Activated T-helper 9 cell treated with anti-CD3 and anti-CD28 coated beads, Interleukin-2, amount 50 U/mL, for 16 hours (primary cell): ENCODE data around the gene PRAC2.

Experiments used
- DNase-seq: peaks from one replicate; pipeline ENCODE4 v3.0.0-alpha.2; 2020; ENCODE audit warnings: low read depth

Gene PRAC2

DNA sequence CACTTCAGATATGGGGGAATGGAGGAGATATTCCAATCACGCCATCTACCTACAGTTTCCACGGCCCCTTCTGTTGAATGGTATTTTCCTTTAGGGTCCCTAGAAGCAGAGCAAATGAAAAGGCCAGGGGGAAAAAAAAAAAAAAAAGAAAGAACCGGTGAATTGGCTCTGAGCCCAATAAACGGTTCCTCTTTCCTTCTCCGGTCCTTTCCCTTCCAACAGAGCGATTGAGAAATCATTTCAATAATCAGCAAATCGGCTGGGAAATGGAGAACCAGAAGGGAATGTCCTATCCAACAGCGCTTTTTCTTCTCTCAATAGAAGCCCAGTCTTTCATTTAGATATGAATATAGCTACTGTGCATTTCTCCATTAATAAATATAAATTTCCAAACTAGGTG is 32.4 kb downstream of the PRAC2 start:
- DNase-seq, result no peak

DNA sequence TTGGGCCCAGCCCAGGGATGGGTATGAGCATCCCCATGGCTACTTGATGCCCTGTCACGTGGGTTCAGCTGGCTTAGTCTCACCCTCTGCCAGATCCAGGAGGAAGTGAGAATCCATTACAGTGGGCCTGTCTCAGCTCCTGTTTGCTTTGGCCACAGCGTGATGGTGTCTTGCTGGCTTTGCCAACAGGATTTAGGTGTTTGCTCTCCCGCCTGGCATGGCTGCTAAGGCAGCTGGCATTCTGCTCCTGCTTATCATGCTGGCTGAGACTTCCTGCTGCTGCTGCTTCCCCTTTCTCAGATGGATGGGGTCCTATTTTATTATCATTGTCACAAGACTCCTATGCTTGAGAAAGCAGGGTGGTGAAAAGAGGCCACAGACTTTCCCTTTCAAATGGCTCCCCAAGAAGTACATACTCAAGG is 33.9 kb downstream of the PRAC2 start:
- no peak for DNase-seq

DNA sequence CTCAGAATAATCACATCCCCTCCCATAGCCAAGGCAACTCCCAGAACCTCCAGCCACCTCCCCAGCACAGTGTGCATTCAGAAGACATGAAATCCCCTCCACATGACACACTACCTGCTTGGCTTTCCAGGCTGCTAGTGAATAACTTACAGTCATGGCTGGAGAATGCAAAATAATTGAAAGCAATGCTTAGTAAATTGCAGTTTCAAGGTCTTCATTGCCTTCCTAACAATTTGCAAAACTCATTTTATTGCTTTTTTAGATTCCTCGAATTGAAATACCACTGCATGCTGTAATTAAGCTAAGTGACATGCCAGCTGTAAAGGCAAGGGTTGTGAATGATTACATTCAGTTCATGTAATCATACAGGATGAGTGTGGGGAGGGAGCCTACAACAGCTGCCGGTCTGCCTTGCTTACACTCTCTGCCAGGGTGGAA is 34.6 kb downstream of the PRAC2 start:
- no peak for DNase-seq

DNA sequence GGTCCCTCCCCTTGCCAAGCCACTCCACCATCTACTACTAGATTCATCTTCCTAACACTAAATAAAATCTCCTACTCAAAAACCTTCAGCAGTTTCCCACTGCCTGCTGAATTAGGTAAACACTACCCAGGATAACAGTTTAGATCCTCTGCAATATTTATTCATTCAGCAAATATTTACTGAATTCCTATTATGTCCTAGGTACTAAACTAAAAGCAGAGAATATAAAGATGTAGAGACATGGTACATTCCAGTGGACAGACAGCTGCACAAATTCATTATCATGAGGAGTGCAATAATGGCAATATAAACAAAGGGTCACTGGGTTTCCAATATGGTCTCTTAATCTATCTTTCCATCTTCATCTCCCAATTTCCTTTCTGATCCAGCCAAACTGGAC is 36.3 kb downstream of the PRAC2 start:
- no peak for DNase-seq

DNA sequence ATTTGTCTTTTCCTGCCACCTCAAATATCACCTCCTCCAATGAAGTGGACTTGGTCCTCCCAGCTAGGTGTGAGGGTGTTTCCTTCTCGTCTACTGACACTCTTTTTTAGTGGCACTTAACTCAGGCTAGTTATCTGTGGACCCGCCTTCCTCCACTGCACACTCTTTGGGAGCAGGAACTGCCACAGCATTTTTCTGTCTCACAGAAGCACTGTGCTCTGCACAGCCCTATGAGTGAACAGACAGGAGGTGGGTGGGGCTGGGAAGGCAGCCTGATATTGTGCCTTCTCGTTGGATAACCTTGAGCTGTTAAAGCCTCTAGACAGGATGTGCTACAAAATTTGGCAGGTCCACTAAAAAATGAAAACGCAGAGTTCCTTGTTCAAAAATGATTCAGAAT is 37.4 kb downstream of the PRAC2 start:
- DNase-seq, result no peak

DNA sequence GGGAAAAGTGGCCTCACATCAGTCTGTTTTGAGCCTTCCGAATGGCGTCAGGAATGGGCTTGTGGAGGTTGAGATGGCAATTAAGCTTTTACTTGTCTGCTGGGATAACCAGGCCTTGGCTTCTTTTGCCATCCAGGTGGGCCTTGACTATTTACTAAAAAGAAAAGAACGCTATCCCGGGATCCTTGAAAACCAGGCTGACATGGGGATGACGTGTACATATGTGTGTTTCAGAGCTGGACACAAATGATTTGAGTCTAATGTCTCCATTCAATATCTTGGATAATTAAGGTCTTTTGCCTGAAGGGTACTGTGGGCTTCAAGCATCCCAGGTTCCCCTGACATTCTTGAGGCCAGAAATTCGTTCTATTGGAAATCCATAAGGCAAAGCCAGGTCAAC is 38.1 kb downstream of the PRAC2 start:
- no peak for DNase-seq

DNA sequence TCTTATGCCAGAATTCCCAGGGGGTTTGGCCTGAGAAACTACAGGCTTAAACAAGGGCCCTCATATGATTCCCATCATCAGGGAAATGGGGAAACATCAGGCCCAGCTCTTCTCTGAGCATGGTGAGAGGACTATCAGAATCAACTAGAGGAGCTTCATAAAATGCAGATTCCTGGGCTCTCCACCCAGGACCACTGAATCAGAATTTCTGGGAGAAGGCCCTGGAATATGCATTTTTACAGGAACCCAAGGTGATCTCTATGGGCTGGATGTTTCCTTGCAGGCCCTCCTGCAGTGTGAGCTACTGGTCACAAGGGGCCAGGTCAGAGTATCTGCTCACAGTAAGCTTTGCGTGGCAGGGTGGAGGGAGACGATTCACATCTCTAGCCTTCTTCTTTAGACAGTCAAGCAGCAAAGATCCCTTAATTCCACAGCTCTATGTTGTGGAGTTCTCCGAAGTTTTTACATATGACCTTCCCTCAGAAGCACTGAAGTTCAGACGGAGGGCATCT is 44.3 kb downstream of the PRAC2 start:
- DNase-seq, result no peak

DNA sequence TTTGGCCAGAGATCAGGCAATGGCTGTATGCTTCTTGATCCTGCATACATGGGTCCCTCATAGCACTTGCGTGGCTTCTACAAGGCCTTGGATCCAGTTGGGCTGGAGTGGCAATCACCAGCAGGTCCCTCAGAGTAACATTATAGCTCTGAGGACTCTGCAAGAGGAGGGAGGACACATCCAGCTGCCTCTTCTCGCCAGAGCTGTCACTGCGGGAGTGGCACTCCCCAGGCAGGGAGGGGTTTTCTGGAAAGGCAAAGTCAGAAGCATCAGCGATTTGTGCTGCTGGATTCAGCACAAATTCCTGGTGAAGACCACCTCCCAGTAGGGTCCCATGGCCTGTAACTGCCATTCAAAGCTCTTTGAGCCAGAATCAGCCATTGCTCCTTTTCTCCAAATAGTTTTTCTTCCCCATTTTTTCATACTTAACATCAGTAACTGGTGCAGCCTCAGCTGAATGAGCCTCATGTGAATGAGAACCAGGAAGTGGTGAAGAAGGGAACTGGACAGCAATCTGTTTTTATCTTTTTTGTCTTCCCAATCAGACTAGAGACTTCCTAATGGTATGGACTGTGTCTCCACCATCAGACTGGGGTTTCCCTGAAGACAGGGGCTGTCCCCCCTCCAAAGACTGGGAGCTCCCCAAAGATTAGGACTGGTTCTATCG is 46.2 kb downstream of the PRAC2 start:
- DNase-seq, result no peak

DNA sequence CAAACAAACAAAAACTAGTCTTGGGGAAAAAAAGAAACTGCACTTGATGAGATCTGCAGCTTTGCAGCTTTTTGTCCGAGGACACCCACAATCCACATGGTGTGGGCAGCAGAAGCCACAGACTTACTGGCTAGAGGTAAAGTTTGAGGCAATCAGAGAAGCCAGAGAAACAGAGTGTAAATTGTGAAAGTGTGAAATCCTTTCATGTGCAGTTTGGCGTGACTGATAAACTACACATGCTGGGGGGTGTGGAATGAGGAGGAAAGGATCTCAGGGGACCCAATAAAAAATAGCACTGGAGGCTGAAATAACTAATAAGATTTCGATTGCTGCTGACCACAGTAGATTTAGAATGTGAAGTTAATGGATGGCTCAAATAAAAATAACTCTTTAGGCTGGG is 48.0 kb downstream of the PRAC2 start:
- no peak for DNase-seq

DNA sequence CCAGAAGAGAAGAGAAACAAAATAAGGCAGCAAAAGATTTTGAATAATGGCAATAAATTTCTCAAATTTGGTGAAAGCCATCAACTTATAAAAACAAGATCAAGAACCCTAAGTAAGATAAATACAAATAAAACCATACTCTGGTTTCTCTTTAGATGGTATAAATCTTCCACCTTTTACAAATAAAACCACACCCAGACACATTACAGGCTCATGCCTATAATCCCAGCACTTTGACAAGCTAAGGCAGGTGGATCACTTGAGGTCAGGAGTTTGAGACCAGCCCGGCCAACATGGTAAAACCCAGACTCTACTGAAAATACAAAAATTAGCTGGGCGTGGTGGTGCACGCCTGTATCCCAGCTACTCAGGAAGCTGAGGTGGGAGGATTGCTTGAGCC is 50.3 kb downstream of the PRAC2 start:
- DNase-seq, result no peak
